AG10803 (cell line): ENCODE data around the gene KLF11.

Experiments used
- DNase-seq: peaks from one replicate; pipeline ENCODE4 v3.0.0; 2010; ENCODE audit warnings: low read depth
- H3K4me3 ChIP-seq: 2 replicates; pipeline ENCODE4 v1.5.1; 2011; ENCODE audit warnings: mild to moderate bottlenecking, low read length, control low read depth
- TF ChIP-seq, protein P1 (sequence below): conservative IDR thresholded peaks from 2 replicates; pipeline ENCODE4 v1.5.1; 2011; ENCODE audit warnings: mild to moderate bottlenecking, low read length, control low read depth, inconsistent platforms

Gene KLF11

DNA sequence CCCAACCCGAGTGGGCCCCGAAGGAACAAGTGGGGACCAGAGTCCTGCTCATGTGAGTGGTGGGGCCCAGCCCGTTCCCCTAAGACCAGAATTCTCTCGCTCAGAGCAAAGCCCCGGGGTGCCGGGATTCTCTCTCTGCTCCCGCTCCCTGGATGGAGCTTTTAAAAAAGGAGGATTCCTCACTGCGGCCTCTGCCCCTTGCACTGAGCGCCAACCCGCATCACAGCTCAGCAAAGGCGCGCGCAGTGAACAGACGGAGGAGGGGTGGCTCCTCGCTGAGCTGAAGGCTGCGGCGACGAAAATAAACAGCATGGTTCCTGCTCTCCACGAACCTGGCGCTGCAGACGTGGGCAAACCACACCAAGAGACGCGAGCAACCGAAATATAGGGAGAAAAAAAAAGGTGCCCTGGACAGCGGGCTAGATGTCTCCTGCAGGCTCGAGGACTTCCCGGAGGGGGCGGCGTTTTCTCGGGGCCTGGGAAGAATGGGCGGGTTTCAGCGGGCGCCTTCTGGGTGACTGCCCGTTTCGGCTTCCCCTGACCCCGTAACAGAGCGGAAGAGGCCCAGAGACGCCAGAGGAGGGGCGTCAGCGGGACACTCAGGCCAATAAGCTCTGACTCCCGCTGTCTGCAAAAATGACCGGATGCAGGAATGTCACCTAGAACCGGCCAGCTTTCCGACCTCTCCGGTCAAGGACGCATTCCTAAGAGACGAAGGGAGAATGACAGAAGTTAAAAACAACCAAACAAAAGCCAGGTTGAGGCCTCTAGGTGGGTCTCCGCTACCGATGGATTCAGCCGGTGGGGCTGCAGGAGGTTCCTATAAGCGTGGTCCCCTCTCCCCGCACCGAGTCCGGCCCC is 819 bp upstream of the KLF11 start:
- TF ChIP-seq, protein P1, sequence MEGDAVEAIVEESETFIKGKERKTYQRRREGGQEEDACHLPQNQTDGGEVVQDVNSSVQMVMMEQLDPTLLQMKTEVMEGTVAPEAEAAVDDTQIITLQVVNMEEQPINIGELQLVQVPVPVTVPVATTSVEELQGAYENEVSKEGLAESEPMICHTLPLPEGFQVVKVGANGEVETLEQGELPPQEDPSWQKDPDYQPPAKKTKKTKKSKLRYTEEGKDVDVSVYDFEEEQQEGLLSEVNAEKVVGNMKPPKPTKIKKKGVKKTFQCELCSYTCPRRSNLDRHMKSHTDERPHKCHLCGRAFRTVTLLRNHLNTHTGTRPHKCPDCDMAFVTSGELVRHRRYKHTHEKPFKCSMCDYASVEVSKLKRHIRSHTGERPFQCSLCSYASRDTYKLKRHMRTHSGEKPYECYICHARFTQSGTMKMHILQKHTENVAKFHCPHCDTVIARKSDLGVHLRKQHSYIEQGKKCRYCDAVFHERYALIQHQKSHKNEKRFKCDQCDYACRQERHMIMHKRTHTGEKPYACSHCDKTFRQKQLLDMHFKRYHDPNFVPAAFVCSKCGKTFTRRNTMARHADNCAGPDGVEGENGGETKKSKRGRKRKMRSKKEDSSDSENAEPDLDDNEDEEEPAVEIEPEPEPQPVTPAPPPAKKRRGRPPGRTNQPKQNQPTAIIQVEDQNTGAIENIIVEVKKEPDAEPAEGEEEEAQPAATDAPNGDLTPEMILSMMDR, result peak; percentile 26
- peak; percentile 65 for DNase-seq
- peak overlapping the region; percentile 63 for H3K4me3 ChIP-seq

DNA sequence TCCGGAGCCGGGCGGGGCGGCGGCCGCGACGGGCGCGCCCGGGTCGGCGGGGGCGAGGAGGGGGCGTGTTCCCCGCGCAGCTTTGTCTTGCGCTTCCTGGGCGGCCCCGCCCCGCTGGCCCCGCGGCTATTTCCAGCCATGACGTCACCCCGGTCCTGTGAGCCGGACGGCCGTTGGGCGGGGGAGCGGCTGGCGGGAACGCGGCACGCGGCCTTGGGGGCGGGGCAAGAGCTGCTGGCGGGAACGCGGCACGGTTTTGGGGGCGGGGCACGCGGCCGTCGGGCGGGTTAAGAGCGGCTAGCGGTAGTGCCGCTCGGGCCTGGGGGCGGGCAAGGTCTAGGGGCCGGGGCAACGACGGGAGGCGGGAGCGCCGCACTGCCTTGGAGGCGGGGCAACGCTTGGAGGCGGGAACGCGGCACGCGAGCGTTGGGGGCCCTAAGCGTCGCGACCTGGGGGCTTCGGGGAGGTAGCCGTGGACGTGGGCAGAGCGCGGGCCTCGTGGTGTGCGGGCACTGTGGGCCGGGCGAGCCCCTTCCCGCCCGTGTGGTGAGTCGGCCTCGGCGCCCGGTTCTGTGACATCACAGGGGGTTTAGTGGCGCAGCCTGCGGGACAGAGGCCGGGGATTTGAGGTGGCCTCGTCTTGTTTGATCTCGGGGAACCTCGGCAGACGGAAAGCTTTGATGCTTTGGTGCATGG is 704 bp downstream of the KLF11 start:
- peak; percentile 92 for DNase-seq
- TF ChIP-seq, protein P1, result no peak
- peak overlapping the region; percentile 62 for H3K4me3 ChIP-seq

DNA sequence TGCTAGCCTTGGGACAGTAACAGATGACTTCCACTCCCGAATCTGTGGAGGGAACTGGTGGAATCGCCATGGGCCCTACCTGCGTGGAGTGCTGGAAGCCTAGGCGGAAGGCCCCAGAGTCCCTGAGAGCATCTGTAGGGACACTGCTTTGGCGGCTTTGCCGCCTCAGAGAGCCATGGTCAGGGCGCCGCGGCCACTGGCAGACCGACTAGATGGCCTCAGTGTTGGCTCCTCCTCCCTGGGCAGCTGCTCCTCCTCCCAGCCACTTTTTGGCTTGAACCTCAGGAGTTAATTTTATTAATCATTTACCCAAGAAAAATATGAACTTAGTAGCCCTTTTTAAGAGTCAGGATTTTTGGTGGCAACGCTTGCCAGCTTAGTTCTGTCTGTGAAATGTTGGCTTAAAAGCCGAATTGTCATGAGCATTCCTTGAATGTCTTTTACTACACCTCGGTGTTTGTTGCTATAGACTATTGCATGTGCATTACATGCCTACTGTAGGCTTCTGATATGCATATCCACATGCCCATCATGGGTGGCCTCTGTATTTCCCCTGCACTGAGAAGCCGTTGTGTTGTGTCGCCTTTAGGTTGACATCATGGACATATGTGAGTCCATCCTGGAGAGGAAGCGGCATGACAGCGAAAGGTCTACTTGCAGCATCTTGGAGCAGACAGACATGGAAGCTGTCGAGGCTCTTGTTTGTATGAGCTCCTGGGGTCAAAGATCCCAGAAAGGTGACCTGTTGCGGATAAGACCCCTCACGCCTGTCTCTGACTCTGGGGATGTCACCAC is 2.4 kb downstream of the KLF11 start:
- TF ChIP-seq, protein P1, result no peak
- no peak overlapping the region for H3K4me3 ChIP-seq

DNA sequence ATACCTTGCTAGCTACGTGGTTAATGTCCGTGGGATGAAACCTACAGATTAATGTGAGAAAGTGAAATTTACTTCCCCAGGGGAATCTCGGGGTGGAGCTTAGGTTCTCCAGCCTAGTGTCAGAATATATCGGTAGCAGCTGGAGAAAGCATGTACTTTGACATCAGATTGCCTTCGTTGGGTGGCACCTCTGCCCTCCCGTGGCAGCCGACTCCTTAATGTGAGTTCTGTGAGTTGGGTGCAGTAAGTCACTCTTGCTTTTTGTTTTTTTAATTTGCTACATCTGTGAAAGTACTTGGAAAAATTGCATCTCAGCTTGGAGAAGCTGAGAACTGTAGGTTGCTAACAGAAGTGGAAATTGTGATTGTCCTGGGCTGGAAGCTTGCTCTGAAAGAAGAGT is 3.6 kb downstream of the KLF11 start:
- TF ChIP-seq, protein P1, result no peak
- no peak overlapping the region for H3K4me3 ChIP-seq
- peak; percentile 16 for DNase-seq

More for the DNA sequence above, 2.4 kb downstream of the KLF11 start:
- DNase-seq, result peak; percentile 40

DNA sequence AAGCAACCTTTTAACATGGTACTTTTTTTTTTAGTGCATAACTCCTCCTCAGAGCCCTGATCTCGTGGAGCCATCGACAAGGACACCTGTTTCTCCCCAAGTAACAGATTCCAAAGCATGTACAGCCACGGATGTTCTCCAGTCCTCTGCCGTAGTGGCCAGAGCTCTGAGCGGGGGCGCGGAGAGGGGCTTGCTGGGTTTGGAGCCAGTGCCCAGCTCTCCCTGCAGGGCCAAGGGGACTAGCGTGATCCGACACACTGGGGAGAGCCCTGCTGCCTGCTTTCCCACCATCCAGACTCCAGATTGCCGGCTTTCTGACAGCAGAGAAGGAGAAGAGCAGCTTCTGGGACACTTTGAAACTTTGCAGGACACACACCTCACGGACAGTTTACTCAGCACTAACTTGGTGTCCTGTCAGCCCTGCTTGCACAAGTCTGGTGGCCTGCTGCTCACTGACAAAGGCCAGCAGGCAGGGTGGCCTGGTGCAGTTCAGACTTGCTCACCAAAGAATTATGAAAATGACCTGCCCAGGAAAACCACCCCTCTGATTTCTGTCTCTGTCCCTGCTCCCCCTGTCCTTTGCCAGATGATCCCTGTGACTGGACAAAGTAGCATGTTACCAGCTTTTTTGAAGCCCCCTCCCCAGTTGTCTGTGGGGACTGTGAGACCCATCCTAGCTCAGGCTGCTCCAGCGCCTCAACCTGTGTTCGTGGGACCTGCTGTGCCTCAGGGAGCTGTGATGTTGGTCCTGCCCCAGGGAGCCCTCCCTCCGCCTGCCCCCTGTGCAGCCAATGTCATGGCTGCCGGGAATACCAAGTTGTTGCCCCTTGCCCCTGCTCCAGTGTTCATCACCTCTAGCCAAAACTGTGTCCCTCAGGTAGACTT is 4.5 kb downstream of the KLF11 start:
- DNase-seq, result no peak
- TF ChIP-seq, protein P1, result no peak
- H3K4me3 ChIP-seq, result no peak overlapping the region

DNA sequence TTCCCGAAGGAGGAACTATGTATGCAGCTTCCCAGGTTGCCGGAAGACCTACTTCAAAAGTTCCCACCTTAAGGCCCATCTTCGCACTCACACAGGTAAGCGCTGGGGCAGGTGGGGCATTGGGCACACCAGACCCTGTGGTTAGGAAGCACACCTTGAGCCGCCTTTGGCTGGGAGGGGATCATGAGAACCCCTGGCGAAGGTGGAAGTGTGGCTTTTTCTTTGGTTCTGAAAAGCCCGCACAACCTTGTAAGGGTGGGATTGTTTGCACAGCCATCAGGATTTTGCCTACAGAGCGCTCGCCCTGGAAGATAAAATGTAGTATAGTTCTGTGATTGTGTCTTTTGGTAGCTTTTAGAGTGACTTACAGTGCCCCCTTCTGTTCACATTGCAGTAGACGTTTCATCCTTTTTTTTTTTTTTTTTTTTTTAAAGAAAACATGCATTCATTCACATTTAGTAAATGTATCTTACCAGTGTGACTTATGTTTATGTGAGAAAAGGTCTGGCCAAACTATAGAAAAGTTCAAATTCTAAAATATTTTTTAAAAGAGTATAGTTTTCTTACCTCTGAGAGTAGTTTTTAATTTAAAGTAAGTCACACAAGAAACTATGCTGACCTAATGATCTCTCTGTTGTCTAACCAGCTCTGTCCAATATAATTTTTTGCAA is 5.3 kb downstream of the KLF11 start:
- TF ChIP-seq, protein P1, result peak; percentile 78

More for the DNA sequence above, 5.3 kb downstream of the KLF11 start:
- H3K4me3 ChIP-seq, result no peak overlapping the region
- peak; percentile 66 for DNase-seq
